Stomach (tissue), 9 donors: ENCODE data around the gene TMEM132E. TPM values are rescaled to one million over a fixed set of nuclear protein-coding genes. Genes with fewer than 3 reads are reported as not detected.
"Not testable (repeated sequence)": the region's sequence is repeated elsewhere in the genome, so short reads cannot be mapped to it uniquely, and the experiment has no call there.

ENCODE experiments used
- DNase-seq, 2 donors: peaks; one replicate each; pipeline versions ENCODE4 v3.0.0 to v3.0.0-alpha.2; 2013 to 2019
- H3K27ac ChIP-seq, 5 donors: fragments of 200-600 bp in 4 of 5; sonication (generic) in 4 of 5; one replicate each; pipeline ENCODE4 v1.5.1; 2013 to 2019; ENCODE audit warnings: mild to moderate bottlenecking in 1 of 5, moderate library complexity in 1 of 5
- H3K27me3 ChIP-seq, 3 donors: fragments of 200-600 bp; sonication (generic); one replicate each; pipeline ENCODE4 v1.5.1; 2017 to 2019; ENCODE audit warnings: mixed run types in 1 of 3
- H3K36me3 ChIP-seq, 4 donors: fragments of 200-600 bp; sonication (generic); 1 replicate in 3 of 4; 2 replicates in 1 of 4; pipeline ENCODE4 v1.5.1; 2016 to 2019
- H3K4me1 ChIP-seq, 4 donors: fragments of 200-600 bp; sonication (generic); one replicate each; pipeline ENCODE4 v1.5.1; 2016 to 2019
- H3K4me3 ChIP-seq, 4 donors: fragments of 200-600 bp; sonication (generic) in 3 of 4; one replicate each; pipeline ENCODE4 v1.5.1; 2016 to 2019; ENCODE audit warnings: mild to moderate bottlenecking in 1 of 4
- H3K9me3 ChIP-seq, 4 donors: fragments of 200-600 bp; sonication (generic); one replicate each; pipeline ENCODE4 v1.5.1; 2016 to 2019
- CTCF ChIP-seq, 7 experiments: fragments of 450-650 bp in 4 of 7; fragments of 200-600 bp in 3 of 7; sonication (generic) in 3 of 7; IDR thresholded peaks; one replicate each; pipeline ENCODE4 v1.5.1; 2016 to 2019; ENCODE audit warnings: antibody characterized with exemption in 7 of 7, control low read depth in 2 of 7, mild to moderate bottlenecking in 1 of 7
- EP300 ChIP-seq: sonication (generic); formaldehyde crosslinking; IDR thresholded peaks from one replicate; pipeline ENCODE4 v1.6.1; 2017; ENCODE audit warnings: antibody characterized with exemption
- POLR2A ChIP-seq, 4 donors: fragments of 450-650 bp; IDR thresholded peaks; one replicate each; pipeline ENCODE4 v1.6.1; 2016; ENCODE audit warnings: antibody characterized with exemption in 4 of 4, control low read depth in 2 of 4, mild to moderate bottlenecking in 1 of 4, moderate library complexity in 1 of 4
- POLR2AphosphoS5 ChIP-seq, 3 donors: sonication (generic); formaldehyde crosslinking; IDR thresholded peaks; one replicate each; pipeline ENCODE4 v1.6.1; 2016; ENCODE audit warnings: antibody characterized with exemption in 3 of 3
- WGBS, 5 donors: extraction: QIAGEN DNeasy Blood & Tissue Kit in 3 of 5; methylation state at CpG; one replicate each; pipeline versions ENCODE4 v1.1.5 to v1.1.7; 2013 to 2018; 5-methylcytosine and 5-hydroxymethylcytosine counted together
- intact Hi-C: fragments of 100-400 bp; cut with DNase I; formaldehyde crosslinking; loops from one replicate; pipeline ENCODE4 v1.15.1; 2023; ENCODE audit warnings: low total_unique reads
- polyA plus RNA-seq, 3 donors: library from polyadenylated mRNA; stranded (reverse); fragments of 200-250 nt; gene quantifications; one replicate each; pipeline ENCODE4 v1.2.3, GENCODE V29; 2013
- total RNA-seq, 5 donors: library from RNA; depleted of rRNA; stranded (reverse); fragments of >200 nt; gene quantifications; one replicate each; pipeline versions ENCODE4 v1.1.0 to v1.2.3, GENCODE V29; 2014 to 2016
- donor health status: healthy with polysubstance abuse.
- donor health status: Bipolar disorder and iron deficiency.
- donor health status: healthy.

The TMEM132E gene
- total and polyA plus RNA-seq, 8 donors, result 0.05 to 0.55 (median 0.12) TPM; not detected in 5

DNA sequence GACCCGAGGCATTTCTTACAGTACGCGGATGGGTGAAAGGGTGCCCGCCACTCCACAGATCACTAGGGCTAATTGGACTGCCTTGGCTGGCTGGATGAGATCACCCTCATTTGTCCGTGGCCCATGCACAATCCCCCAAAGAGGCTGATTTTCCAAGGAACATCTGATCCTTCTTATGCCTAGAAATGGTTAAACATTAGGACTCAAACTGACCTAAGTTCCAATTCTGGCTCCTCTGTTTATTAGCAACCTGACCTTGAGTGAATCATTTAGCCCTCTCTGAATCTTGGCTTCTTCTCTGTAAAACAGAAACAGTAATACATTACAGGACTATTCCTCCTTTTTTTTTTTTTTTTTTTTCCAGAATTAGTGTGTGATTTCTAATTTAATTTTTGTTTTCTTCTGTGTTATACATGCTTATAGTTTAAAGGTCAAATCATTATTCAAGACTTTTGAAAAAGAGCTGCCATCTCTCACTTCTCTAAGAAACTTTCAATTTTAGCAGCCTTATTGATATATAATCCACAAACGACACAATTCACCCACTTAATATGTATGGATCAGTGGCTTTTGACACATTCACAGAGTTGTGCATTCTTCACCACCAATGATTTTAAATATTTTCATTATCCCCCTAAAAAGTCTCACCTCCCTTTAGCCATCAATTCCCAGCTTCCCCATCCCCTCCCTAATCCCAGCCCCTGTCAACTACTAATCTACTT lies 45.4 kb upstream of the TMEM132E start:
- Histone ChIP-seq H3K27ac (no peak overlapping the region), H3K27me3 (peaks cover 0 to 67% (median 0%) of the 10 kb centered on the region in 3 donors)

DNA sequence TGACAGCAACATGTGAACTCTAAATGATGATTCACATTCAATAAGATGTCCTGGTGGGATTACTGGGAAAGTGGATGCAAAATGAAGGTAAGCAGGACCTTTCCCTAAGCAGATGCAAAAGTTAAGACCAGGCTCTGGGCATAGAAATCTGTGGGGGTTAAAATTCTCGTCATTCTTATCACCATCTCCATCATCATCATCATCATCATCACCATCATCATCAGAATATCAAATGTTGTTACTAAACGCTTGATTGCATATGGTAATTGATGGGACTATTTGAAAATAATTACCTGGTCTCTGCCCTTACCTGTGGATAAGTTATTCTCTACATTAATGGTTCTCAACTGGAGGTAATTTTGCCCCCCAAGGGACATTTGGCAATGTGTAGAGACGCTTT lies 41.9 kb upstream of the TMEM132E start:
- TF ChIP-seq CTCF (IDR thresholded peaks at IDR 0.05) (no peak), EP300 (no peak), POLR2AphosphoS5 (IDR thresholded peaks at IDR 0.05) (no peak), POLR2A (IDR thresholded peaks at IDR 0.05) (no peak)
- H3K27me3 ChIP-seq, result peaks cover 0 to 70% (median 11%) of the 10 kb centered on the region in 3 donors
- no peak for DNase-seq
- no peaks in the 10 kb centered on the region for H3K36me3 ChIP-seq
- WGBS, 5 donors, result 55 to 64% (median 57%) methylated on average over 3 of the region's 3 CpGs
- H3K4me1 ChIP-seq, result no peaks in the 10 kb centered on the region
- no peak overlapping the region for H3K4me3 ChIP-seq
- no peak overlapping the region for H3K27ac ChIP-seq
- intact Hi-C loops, result no loop called here
- no peaks in the 10 kb centered on the region for H3K9me3 ChIP-seq

More for the DNA sequence above, 45.4 kb upstream of the TMEM132E start:
- peak in 1 of 2 donors; percentile 26 for DNase-seq
- WGBS, 5 donors, result 65 to 77% (median 69%) methylated on average over 6 of the region's 6 CpGs
- intact Hi-C loops, result no loop called here
- Histone ChIP-seq H3K9me3 (no peaks in the 10 kb centered on the region), H3K4me1 (no peaks in the 10 kb centered on the region), H3K36me3 (no peaks in the 10 kb centered on the region), H3K4me3 (no peak overlapping the region)
- no peak for TF ChIP-seq POLR2AphosphoS5 (IDR thresholded peaks at IDR 0.05)
- TF ChIP-seq CTCF (IDR thresholded peaks at IDR 0.05), result no peak
- no peak for TF ChIP-seq POLR2A (IDR thresholded peaks at IDR 0.05)
- no peak for TF ChIP-seq EP300

DNA sequence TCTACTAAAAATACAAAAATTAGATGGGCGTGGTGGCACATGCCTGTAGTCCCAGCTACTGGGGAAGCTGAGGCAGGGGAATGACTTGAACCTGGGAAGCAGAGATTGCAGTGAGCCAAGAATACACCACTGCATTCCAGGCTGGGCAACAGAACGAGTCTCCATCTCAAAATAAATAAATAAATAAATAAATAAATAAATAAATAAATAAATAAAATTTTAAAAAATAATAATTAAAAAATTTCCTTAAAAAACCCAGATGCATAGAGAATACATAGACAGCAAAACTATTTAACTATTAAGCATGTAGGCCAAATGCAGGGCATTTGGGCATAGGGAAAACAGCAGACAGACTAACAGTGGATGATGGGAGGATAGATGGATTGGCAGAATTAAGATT lies 40.8 kb upstream of the TMEM132E start:
- WGBS, 5 donors, result 65 to 86% (median 69%) methylated on average over 2 of the region's 2 CpGs
- H3K4me1 ChIP-seq, intact Hi-C loops, H3K27ac ChIP-seq, H3K36me3 ChIP-seq, H3K9me3 ChIP-seq, DNase-seq, H3K4me3 ChIP-seq: not testable (repeated sequence)
- peaks cover 0 to 71% (median 14%) of the 10 kb centered on the region in 3 donors for H3K27me3 ChIP-seq

DNA sequence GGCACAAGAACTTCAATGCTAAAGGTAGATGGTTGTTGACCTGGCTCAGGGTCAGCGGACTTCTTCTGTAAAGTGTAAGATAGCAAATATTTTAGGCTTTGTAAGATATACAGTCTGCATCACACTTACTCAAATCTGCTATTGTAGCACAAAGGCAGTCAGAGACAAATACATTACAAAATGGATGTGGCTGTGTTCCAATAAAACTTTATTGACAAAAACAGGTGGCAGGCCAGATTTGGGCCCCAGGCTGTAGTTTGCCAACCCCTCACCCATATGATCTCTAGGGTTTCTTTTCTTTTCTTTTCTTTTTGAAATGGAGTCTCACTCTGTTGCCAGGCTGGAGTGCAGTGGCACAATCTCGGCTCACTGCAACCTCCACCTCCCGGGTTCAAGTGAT lies 39.5 kb upstream of the TMEM132E start:
- 84 to 96% (median 94%) methylated on average over 3 of the region's 3 CpGs for WGBS, 5 donors
- no peak overlapping the region for H3K27ac ChIP-seq
- TF ChIP-seq CTCF (IDR thresholded peaks at IDR 0.05), result no peak
- no peak for TF ChIP-seq POLR2AphosphoS5 (IDR thresholded peaks at IDR 0.05)
- TF ChIP-seq EP300, result no peak
- TF ChIP-seq POLR2A (IDR thresholded peaks at IDR 0.05), result no peak
- H3K36me3 ChIP-seq, result no peaks in the 10 kb centered on the region
- no peak overlapping the region for H3K4me3 ChIP-seq
- DNase-seq, result no peak
- H3K27me3 ChIP-seq, result peaks cover 0 to 80% (median 14%) of the 10 kb centered on the region in 3 donors
- H3K4me1 ChIP-seq, result no peaks in the 10 kb centered on the region
- intact Hi-C loops, result loop anchor here (10.0 kb wide), 1 partner anchor 585 kb away; the partner anchor contains the start of gene FNDC8
- H3K9me3 ChIP-seq, result no peaks in the 10 kb centered on the region

DNA sequence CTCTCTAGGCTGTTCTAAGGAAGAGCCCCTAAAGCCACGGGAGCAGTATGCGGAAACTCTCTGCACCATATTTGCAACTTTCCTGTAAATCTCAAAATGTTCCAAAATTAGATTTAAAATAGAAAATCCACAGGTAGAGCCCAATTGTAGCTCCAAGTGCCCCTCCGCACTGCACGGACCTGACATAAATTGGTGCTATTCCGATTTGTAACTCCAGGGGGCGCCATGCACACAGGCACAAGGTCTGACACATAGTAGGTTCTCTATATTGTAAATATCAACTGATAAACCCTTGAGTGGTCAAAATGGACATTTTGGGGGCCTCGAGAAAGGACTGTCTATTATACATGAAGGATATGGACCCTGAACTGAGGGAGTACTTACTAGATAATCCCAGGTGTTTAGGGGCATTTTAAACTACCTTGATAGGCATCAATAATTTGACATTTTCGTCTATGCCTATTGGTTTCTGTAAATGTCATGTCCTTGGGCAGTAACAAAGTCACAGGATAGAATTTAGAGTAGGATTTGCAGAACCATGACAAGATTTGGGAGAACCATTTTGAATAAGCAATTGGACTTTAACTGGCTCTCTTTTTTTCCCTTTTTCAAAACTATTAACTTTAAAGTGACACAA lies 36.6 kb upstream of the TMEM132E start:
- Histone ChIP-seq H3K9me3 (no peaks in the 10 kb centered on the region), H3K36me3 (no peaks in the 10 kb centered on the region), H3K27me3 (peaks cover 0 to 76% (median 14%) of the 10 kb centered on the region in 3 donors), H3K27ac (no peak overlapping the region), H3K4me1 (no peaks in the 10 kb centered on the region), H3K4me3 (no peak overlapping the region)
- WGBS, 5 donors, result 8 to 12% (median 9%) methylated on average over 8 of the region's 8 CpGs
- TF ChIP-seq POLR2A (IDR thresholded peaks at IDR 0.05) (no peak), CTCF (IDR thresholded peaks at IDR 0.05) (peak in 5 of 7 experiments; percentile 35 to 74 (median 60))
- peak; percentile 27 to 33 for DNase-seq
- intact Hi-C loops, result loop anchor here (10.0 kb wide), 1 partner anchor 582 kb away; the partner anchor contains the start of gene FNDC8
